Measurements from ENCODE around the gene KMO.

- TF ChIP-seq, protein P1, sequence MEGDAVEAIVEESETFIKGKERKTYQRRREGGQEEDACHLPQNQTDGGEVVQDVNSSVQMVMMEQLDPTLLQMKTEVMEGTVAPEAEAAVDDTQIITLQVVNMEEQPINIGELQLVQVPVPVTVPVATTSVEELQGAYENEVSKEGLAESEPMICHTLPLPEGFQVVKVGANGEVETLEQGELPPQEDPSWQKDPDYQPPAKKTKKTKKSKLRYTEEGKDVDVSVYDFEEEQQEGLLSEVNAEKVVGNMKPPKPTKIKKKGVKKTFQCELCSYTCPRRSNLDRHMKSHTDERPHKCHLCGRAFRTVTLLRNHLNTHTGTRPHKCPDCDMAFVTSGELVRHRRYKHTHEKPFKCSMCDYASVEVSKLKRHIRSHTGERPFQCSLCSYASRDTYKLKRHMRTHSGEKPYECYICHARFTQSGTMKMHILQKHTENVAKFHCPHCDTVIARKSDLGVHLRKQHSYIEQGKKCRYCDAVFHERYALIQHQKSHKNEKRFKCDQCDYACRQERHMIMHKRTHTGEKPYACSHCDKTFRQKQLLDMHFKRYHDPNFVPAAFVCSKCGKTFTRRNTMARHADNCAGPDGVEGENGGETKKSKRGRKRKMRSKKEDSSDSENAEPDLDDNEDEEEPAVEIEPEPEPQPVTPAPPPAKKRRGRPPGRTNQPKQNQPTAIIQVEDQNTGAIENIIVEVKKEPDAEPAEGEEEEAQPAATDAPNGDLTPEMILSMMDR (IDR thresholded peaks at IDR 0.05; ENCODE audit: low read depth, low read length, poor library complexity, severe bottlenecking), result no peak
- TF ChIP-seq EZH2phosphoT487 (IDR thresholded peaks at IDR 0.05; ENCODE audit: borderline replicate concordance, low read length), result no peak
Observed at GRCh38 chr1:241612533-241613477, 80.6 kb downstream of the KMO start.
